NB4 (cell line): Measurements from ENCODE around the gene ZNF552.
"Not testable (repeated sequence)": the region's sequence is repeated elsewhere in the genome, so short reads cannot be mapped to it uniquely, and the experiment has no call there.

Source experiments
- CTCF ChIP-seq: IDR thresholded peaks from one replicate; pipeline ENCODE4 v1.5.1; 2012; ENCODE audit warnings: low read depth, low read length
- MAX ChIP-seq: IDR thresholded peaks from 2 replicates; pipeline ENCODE4 v1.6.1; 2011; ENCODE audit warnings: low read depth, low read length
- POLR2A ChIP-seq: IDR thresholded peaks from 2 replicates; pipeline ENCODE4 v1.6.1; 2011; ENCODE audit warnings: mild to moderate bottlenecking; ENCODE audit not compliant: insufficient read length; ENCODE audit errors: extremely low read depth

- TF ChIP-seq POLR2A, CTCF, MAX: not testable (repeated sequence)
Observed at GRCh38 chr19:57838622-57839191, 24.0 kb upstream of the ZNF552 start.
